ENCODE data around the gene SHISA4. TPM values are rescaled to one million over a fixed set of nuclear protein-coding genes. Genes with fewer than 3 reads are reported as not detected.

The SHISA4 gene
- total RNA-seq, 4 donors from 2014 or later, result 2.2 to 6.7 (median 4.6) TPM

DNA sequence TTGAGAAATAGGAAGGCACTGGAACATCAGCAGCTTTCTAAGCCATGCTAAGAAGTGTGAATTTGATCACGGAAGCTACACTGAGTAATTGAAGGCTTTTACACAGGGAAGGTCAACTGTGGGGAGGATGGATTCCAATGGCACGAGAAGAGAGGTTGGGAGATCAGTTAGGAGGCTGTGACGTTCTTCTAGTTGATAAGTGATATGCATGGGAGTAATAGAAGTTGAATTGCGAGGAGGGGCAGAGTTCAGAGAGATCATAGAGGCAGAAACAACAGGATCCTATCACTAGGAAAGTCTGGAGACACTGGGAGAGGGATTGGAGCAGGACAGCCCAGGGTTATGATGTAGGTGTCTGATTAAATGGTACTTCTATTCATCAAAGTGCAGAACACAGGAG lies 41.4 kb downstream of the SHISA4 start:
- DNase-seq, result no peak
- WGBS, 2 donors (ENCODE audit: low coverage in 1 of 2), result 64 to 68% methylated on average over 4 of the region's 4 CpGs
- H3K4me1 ChIP-seq, result peaks cover 0 to 27% (median 6%) of the 10 kb centered on the region in 4 donors
- TF ChIP-seq POLR2AphosphoS5 (IDR thresholded peaks at IDR 0.05), result no peak
- in situ Hi-C loops (cut with MboI; ENCODE audit: low pct_ligation_motif_present in 1 of 4, low pct_unique_long_range_greater_than_20kb in 1 of 4, low sequenced_read_pairs in 3 of 4), result no loop called here
- H3K9me3 ChIP-seq, result no peaks in the 10 kb centered on the region
- peaks cover 4% of the 10 kb centered on the region for H3K27me3 ChIP-seq
- H3K36me3 ChIP-seq, result no peaks in the 10 kb centered on the region
- intact Hi-C loops (cut with DNase I; ENCODE audit: low total_unique reads), result no loop called here
- no peak overlapping the region for H3K4me3 ChIP-seq
- H3K27ac ChIP-seq, result peak overlapping the region in 3 of 4 donors; percentile 15 to 65 (median 21)

DNA sequence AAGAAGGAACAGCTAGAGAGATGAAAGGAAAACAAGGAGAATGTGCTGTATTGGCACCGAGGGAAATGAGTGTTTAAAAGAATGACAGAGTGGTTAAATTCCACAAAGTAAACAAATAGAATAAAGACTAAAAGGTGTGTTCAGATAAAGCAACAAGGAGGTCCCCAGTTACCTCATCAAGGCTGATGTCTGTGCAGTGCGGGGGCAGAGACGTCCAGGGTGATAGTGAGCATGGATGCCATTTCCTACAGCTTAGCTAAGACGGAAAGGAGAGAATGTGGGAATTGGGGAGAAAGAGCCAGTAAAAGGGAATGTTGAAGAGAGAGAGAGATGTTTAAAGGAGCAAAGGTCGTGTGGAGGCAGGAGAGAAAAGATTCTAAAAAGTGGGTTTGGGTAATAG lies 42.1 kb downstream of the SHISA4 start:
- intact Hi-C loops (cut with DNase I; ENCODE audit: low total_unique reads), result no loop called here
- in situ Hi-C loops (cut with MboI; ENCODE audit: low pct_ligation_motif_present in 1 of 4, low pct_unique_long_range_greater_than_20kb in 1 of 4, low sequenced_read_pairs in 3 of 4), result no loop called here
- Histone ChIP-seq H3K36me3 (no peaks in the 10 kb centered on the region), H3K4me1 (peaks cover 0 to 22% (median 5%) of the 10 kb centered on the region in 4 donors), H3K4me3 (no peak overlapping the region), H3K27ac (peak overlapping the region in 3 of 4 donors; percentile 9 to 65 (median 21)), H3K27me3 (peaks cover 4% of the 10 kb centered on the region), H3K9me3 (no peaks in the 10 kb centered on the region)
- DNase-seq, result no peak
- TF ChIP-seq, protein P1, sequence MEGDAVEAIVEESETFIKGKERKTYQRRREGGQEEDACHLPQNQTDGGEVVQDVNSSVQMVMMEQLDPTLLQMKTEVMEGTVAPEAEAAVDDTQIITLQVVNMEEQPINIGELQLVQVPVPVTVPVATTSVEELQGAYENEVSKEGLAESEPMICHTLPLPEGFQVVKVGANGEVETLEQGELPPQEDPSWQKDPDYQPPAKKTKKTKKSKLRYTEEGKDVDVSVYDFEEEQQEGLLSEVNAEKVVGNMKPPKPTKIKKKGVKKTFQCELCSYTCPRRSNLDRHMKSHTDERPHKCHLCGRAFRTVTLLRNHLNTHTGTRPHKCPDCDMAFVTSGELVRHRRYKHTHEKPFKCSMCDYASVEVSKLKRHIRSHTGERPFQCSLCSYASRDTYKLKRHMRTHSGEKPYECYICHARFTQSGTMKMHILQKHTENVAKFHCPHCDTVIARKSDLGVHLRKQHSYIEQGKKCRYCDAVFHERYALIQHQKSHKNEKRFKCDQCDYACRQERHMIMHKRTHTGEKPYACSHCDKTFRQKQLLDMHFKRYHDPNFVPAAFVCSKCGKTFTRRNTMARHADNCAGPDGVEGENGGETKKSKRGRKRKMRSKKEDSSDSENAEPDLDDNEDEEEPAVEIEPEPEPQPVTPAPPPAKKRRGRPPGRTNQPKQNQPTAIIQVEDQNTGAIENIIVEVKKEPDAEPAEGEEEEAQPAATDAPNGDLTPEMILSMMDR (IDR thresholded peaks at IDR 0.05), result no peak
- TF ChIP-seq POLR2A (IDR thresholded peaks at IDR 0.05) (no peak), EP300 (IDR thresholded peaks at IDR 0.05; ENCODE audit: low read depth) (no peak), POLR2AphosphoS5 (IDR thresholded peaks at IDR 0.05) (no peak)
- WGBS, 2 donors (ENCODE audit: low coverage in 1 of 2), result 61% methylated on average over 5 of the region's 5 CpGs

DNA sequence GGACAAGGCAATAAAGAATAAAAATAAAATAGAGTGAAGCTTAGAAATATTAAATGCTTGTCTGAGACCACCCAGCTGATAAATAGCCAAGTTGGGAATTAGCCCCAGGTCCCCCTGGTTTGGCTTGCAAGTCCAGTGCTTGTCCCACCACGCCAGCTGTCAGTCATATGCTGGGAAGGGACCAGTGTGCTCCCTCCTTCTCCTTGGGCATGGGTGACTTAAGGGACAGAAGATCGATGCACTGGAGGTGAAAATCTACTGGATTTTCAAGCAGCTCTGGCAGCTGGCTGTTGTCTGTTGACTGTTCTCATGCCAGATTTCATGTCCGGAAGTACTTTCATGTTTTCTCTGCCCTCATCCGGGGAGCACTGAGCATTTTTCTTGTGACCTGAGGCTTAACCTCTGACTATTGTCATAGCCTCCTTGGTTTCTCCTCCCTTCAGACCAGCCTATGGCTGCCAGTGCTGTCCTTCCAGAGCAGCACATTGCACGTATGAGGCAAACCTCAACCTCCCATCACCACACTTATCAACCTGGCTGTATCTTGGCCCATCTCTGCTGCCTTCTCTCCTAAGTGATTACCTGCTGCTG lies 45.2 kb downstream of the SHISA4 start:
- 34 to 50% methylated on average over 2 to 5 of the region's 5 CpGs for WGBS, 2 donors (ENCODE audit: low coverage in 1 of 2)
- no peak for DNase-seq
- H3K4me1 ChIP-seq, result peaks cover 0 to 15% (median 2%) of the 10 kb centered on the region in 4 donors
- no peaks in the 10 kb centered on the region for H3K9me3 ChIP-seq
- H3K27me3 ChIP-seq, result no peaks in the 10 kb centered on the region
- intact Hi-C loops (cut with DNase I; ENCODE audit: low total_unique reads) (no loop called here), in situ Hi-C loops (cut with MboI; ENCODE audit: low pct_ligation_motif_present in 1 of 4, low pct_unique_long_range_greater_than_20kb in 1 of 4, low sequenced_read_pairs in 3 of 4) (no loop called here)
- peak overlapping the region; percentile 3 to 91 (median 72) for H3K27ac ChIP-seq
- TF ChIP-seq POLR2AphosphoS5 (IDR thresholded peaks at IDR 0.05) (no peak), POLR2A (IDR thresholded peaks at IDR 0.05) (no peak), EP300 (IDR thresholded peaks at IDR 0.05; ENCODE audit: low read depth) (no peak)
- TF ChIP-seq, protein P1 (IDR thresholded peaks at IDR 0.05), result no peak
- no peaks in the 10 kb centered on the region for H3K36me3 ChIP-seq
- no peak overlapping the region for H3K4me3 ChIP-seq

DNA sequence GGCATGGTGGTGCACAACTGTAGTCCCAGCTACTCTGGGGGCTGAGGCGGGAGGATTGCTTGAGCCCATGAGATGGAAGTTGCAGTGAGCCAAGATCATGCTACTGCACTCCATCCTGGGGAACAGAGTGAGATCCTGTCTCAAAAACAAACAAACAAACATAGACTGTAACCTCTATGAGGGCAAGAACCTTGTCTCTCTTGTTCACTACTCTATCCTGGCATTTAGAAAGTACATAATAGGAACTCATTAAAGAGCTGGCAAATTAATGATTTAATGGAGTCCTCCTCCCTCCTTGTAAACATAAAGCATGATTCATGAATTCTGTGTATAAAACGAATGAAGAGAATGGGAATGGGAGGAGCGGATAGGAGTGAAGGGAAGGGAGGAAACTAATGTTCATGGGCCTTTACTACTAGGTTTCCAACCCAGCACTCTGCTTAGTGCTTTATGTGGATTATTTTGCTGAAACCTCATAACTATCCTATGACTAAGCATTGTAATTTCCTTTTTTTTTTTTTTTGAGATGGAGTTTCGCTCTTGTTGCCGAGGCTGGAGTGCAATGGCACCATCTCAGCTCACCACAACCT lies 49.0 kb downstream of the SHISA4 start:
- in situ Hi-C loops (cut with MboI; ENCODE audit: low pct_ligation_motif_present in 1 of 4, low pct_unique_long_range_greater_than_20kb in 1 of 4, low sequenced_read_pairs in 3 of 4) (no loop called here), intact Hi-C loops (cut with DNase I; ENCODE audit: low total_unique reads) (no loop called here)
- DNase-seq, result no peak
- Histone ChIP-seq H3K27me3 (no peaks in the 10 kb centered on the region), H3K27ac (peak overlapping the region; percentile 84 to 91 (median 87)), H3K4me3 (peak overlapping the region in 1 of 4 donors; percentile 3), H3K36me3 (no peaks in the 10 kb centered on the region), H3K9me3 (no peaks in the 10 kb centered on the region), H3K4me1 (peaks cover 0 to 20% (median 2%) of the 10 kb centered on the region in 4 donors)
- 50% methylated on average over 5 of the region's 5 CpGs; no CpG with 5 or more reads in 1 of the 2 donors for WGBS, 2 donors (ENCODE audit: low coverage in 1 of 2)
- TF ChIP-seq POLR2AphosphoS5 (IDR thresholded peaks at IDR 0.05) (peak in 2 of 3 donors; percentile 44 to 57), POLR2A (IDR thresholded peaks at IDR 0.05) (no peak)
- TF ChIP-seq, protein P1 (IDR thresholded peaks at IDR 0.05), result no peak
